ENCODE results near the gene HACD3. TPM values are rescaled to one million over a fixed set of nuclear protein-coding genes. Genes with fewer than 3 reads are reported as not detected.
"Not testable (repeated sequence)": the region's sequence is repeated elsewhere in the genome, so short reads cannot be mapped to it uniquely, and the experiment has no call there.

HACD3 gene
- polyA plus RNA-seq, 1 donor: 38.4 TPM

GRCh38 chr15:65599677-65600076 is 69.4 kb downstream of the HACD3 start:
- no peak for DNase-seq (ENCODE audit: low read depth)

GRCh38 chr15:65603134-65603533 is 72.9 kb downstream of the HACD3 start:
- DNase-seq (ENCODE audit: low read depth): no peak

- DNase-seq (ENCODE audit: low read depth): no peak
Observed at GRCh38 chr15:65603559-65603958, 73.3 kb downstream of the HACD3 start.

- DNase-seq (ENCODE audit: low read depth): peak; percentile 74
Observed at GRCh38 chr15:65610871-65611718, 80.8 kb downstream of the HACD3 start, which contains the start of gene INTS14. Gene INTS14 (minus strand): TSS chr15:65611131. CDS start chr15:65607380, 3,751 bp downstream.

- DNase-seq (ENCODE audit: low read depth): no peak
Observed at GRCh38 chr15:65611888-65612615, 81.8 kb downstream of the HACD3 start.

- DNase-seq (ENCODE audit: low read depth): no peak
Observed at GRCh38 chr15:65612616-65612946, 82.3 kb downstream of the HACD3 start.

- no peak for DNase-seq (ENCODE audit: low read depth)
Observed at GRCh38 chr15:65612949-65613744, 82.9 kb downstream of the HACD3 start.

- DNase-seq (ENCODE audit: low read depth): not testable (repeated sequence)
Observed at GRCh38 chr15:65615887-65616286, 85.6 kb downstream of the HACD3 start.

- DNase-seq (ENCODE audit: low read depth): no peak
Observed at GRCh38 chr15:65618560-65619109, 88.4 kb downstream of the HACD3 start.

GRCh38 chr15:65619626-65620290 is 89.5 kb downstream of the HACD3 start:
- no peak for DNase-seq (ENCODE audit: low read depth)

- DNase-seq (ENCODE audit: low read depth): no peak
Observed at GRCh38 chr15:65620833-65621232, 90.6 kb downstream of the HACD3 start.

GRCh38 chr15:65621638-65622037 is 91.4 kb downstream of the HACD3 start, which contains the start of gene SLC24A1:
Gene SLC24A1 (plus strand): TSS chr15:65621938. CDS start chr15:65624081, 2,143 bp downstream.
- DNase-seq (ENCODE audit: low read depth): no peak

- DNase-seq (ENCODE audit: low read depth): no peak
Observed at GRCh38 chr15:65623103-65623502, 92.8 kb downstream of the HACD3 start.

GRCh38 chr15:65626856-65627255 is 96.6 kb downstream of the HACD3 start:
- no peak for DNase-seq (ENCODE audit: low read depth)

Other genes with a start within 250 kb of the HACD3 start
- 13.0 TPM for gene PARP16, start 243.6 kb upstream of the HACD3 start, polyA plus RNA-seq (ENCODE audit: insufficient read length)
- gene RNU5A-1, start 234.4 kb upstream of the HACD3 start, polyA plus RNA-seq (ENCODE audit: insufficient read length): not detected
- not detected for gene RNU5B-1, start 225.8 kb upstream of the HACD3 start, polyA plus RNA-seq (ENCODE audit: insufficient read length)
- gene IGDCC3, start 152.5 kb upstream of the HACD3 start, polyA plus RNA-seq (ENCODE audit: insufficient read length): 3.7 TPM
- gene IGDCC4, start 107.5 kb upstream of the HACD3 start, polyA plus RNA-seq (ENCODE audit: insufficient read length): 95.6 TPM
- 24.5 TPM for gene DPP8, start 12.8 kb upstream of the HACD3 start, polyA plus RNA-seq (ENCODE audit: insufficient read length)
- gene INTS14, start 80.7 kb downstream of the HACD3 start, polyA plus RNA-seq (ENCODE audit: insufficient read length): 21.4 TPM
- gene SLC24A1, start 91.5 kb downstream of the HACD3 start, polyA plus RNA-seq (ENCODE audit: insufficient read length): 7.2 TPM